ENCODE measurements around the gene FURIN.

DNA sequence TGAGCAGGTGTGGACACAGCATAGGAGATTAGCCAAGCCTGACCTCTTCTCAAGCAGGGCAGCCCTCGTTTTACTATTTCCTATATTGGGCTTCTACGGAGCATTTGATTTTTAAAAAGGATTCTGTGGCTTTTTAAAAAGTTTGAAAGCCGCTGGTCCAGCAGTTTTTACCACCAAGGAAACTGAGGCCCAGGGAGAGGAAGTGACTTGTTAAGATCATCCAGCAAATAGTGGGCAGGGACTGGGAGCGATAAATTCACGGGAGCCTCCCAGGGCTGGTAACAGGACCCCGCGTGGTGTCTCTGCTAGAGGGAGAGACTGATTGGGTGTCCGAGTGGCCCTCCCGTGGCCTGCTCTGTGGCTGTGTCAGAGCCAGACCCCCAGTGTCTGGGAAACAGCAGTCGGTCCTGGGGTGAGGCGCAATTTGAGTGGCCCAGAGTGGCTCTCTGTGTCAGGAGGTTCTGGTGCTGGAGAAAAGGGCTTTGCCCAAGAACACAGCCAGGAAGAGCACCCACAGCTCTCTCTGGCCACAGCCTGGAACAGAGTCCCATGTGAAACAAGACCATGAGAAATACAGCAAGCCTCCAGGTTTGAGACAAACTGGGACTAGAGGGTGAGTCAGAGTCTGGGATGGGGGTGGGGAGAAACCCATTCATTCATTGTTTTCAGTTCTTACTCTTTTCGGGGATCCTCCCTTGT is 4.2 kb downstream of the FURIN start:
- TF ChIP-seq, protein P1, sequence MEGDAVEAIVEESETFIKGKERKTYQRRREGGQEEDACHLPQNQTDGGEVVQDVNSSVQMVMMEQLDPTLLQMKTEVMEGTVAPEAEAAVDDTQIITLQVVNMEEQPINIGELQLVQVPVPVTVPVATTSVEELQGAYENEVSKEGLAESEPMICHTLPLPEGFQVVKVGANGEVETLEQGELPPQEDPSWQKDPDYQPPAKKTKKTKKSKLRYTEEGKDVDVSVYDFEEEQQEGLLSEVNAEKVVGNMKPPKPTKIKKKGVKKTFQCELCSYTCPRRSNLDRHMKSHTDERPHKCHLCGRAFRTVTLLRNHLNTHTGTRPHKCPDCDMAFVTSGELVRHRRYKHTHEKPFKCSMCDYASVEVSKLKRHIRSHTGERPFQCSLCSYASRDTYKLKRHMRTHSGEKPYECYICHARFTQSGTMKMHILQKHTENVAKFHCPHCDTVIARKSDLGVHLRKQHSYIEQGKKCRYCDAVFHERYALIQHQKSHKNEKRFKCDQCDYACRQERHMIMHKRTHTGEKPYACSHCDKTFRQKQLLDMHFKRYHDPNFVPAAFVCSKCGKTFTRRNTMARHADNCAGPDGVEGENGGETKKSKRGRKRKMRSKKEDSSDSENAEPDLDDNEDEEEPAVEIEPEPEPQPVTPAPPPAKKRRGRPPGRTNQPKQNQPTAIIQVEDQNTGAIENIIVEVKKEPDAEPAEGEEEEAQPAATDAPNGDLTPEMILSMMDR (IDR thresholded peaks at IDR 0.05): no peak
- TF ChIP-seq, protein P2, sequence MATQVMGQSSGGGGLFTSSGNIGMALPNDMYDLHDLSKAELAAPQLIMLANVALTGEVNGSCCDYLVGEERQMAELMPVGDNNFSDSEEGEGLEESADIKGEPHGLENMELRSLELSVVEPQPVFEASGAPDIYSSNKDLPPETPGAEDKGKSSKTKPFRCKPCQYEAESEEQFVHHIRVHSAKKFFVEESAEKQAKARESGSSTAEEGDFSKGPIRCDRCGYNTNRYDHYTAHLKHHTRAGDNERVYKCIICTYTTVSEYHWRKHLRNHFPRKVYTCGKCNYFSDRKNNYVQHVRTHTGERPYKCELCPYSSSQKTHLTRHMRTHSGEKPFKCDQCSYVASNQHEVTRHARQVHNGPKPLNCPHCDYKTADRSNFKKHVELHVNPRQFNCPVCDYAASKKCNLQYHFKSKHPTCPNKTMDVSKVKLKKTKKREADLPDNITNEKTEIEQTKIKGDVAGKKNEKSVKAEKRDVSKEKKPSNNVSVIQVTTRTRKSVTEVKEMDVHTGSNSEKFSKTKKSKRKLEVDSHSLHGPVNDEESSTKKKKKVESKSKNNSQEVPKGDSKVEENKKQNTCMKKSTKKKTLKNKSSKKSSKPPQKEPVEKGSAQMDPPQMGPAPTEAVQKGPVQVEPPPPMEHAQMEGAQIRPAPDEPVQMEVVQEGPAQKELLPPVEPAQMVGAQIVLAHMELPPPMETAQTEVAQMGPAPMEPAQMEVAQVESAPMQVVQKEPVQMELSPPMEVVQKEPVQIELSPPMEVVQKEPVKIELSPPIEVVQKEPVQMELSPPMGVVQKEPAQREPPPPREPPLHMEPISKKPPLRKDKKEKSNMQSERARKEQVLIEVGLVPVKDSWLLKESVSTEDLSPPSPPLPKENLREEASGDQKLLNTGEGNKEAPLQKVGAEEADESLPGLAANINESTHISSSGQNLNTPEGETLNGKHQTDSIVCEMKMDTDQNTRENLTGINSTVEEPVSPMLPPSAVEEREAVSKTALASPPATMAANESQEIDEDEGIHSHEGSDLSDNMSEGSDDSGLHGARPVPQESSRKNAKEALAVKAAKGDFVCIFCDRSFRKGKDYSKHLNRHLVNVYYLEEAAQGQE (IDR thresholded peaks at IDR 0.05; ENCODE audit: insufficient read depth in 1 of 2, low read depth in 2 of 2, low read length in 1 of 2): no peak
